ENCODE data around the gene LTBP2.
A peak's percentile ranks its signal among the peaks of the same experiment; 100 is the strongest.

Gene LTBP2

GRCh38 chr14:74612350-74613021, 449 bp upstream of the LTBP2 start:
- peak; percentile 68 for DNase-seq (ENCODE audit: low read depth)

GRCh38 chr14:74610866-74611649, 979 bp downstream of the LTBP2 start:
- no peak for DNase-seq (ENCODE audit: low read depth)

DNA sequence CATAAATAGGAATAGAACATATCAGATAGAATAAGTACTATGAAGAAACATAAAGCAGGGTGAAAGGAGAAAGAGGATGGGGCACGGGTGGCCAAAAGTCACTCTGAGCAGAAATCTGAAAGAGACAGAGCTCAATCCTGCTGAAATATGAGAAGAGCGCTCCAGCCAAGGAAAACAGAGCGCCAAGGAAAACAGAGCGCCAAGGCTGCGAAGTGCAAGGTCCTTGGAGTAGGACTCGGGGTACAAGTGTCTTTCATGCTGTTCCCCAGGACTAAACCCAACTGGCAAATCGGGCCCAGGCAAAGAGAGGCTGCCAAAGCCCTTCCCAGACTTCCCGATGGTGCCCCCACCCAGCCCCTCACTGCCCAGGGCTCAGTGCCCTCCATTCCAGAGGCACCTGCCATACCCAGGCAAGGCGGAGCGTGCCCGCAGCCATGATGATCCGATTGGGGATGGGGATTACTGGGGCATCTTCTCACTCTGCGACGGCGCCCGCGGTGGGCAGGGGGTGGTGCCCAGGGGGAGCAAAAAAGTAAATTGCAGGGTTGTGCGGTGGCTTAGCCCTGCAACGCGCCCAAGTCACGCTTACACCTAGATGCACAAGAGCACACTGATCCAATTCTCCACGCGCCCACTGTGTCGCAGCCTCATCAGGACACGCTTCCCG, 1.7 kb downstream of the LTBP2 start:
- no peak for DNase-seq (ENCODE audit: low read depth)

- DNase-seq (ENCODE audit: low read depth), result no peak
Observed at GRCh38 chr14:74609721-74610120, 2.3 kb downstream of the LTBP2 start.

GRCh38 chr14:74608959-74609611, 3.0 kb downstream of the LTBP2 start:
- peak; percentile 54 for DNase-seq (ENCODE audit: low read depth)

GRCh38 chr14:74606727-74607126, 5.3 kb downstream of the LTBP2 start:
- no peak for DNase-seq (ENCODE audit: low read depth)

DNA sequence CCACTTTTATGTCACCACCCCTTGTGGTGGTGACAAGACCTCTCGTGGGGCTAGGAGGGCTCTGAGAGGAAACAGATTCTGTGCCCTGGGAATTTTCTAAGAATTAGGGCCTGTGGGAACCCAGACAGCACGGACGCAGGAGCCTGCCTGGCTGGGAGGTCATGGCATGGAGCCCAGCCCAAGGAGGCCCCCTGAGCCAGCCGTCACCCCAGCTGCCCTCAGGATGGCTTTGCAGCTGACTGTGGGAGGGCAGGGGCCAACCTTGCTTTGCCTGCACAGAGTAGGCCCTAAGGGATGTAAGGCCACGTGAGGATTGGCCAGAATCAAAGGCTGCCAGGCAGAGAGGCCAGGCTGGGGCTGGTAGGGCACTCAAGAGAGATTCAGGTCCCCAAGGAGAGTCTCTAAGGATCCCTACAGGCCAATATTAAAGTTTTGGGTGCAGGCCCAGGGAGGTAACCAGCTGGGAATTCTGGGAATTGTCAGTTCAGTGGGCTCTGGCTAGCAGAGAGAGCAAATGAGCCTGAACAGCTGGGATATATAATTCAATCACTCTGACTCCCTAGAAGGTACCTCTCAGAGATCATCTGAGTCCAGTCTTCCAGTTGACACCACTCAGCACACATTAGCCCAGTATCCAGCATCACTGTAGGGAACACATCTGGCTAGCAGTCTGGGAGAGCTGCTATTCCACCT, 6.4 kb downstream of the LTBP2 start:
- DNase-seq (ENCODE audit: low read depth), result no peak

- DNase-seq (ENCODE audit: low read depth), result no peak
Observed at GRCh38 chr14:74604911-74605310, 7.1 kb downstream of the LTBP2 start.

- DNase-seq (ENCODE audit: low read depth), result no peak
Observed at GRCh38 chr14:74604157-74604556, 7.9 kb downstream of the LTBP2 start.

GRCh38 chr14:74601982-74602381, 10.1 kb downstream of the LTBP2 start:
- DNase-seq (ENCODE audit: low read depth), result no peak

DNA sequence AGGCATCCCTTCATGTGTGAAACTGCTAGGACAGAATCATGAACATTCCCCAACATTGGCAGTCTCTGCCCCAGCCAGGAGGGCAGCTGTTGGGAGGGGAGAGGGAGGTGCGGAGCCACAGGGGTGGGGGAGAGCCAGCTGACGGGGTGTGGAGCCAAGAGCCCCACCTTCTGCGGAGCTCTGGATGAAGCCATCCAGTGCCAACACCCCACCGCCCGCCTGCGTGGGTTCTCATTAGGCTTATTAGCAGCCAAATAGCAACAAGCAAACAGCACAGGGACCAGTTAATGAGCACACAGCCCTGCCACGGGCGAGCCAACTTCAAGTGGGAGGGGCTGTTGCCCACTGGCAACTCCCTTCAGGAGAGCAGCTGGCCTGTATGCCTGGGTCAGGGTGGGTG, 12.1 kb downstream of the LTBP2 start:
- DNase-seq (ENCODE audit: low read depth), result no peak

GRCh38 chr14:74599321-74599761, 12.7 kb downstream of the LTBP2 start:
- DNase-seq (ENCODE audit: low read depth), result no peak

DNA sequence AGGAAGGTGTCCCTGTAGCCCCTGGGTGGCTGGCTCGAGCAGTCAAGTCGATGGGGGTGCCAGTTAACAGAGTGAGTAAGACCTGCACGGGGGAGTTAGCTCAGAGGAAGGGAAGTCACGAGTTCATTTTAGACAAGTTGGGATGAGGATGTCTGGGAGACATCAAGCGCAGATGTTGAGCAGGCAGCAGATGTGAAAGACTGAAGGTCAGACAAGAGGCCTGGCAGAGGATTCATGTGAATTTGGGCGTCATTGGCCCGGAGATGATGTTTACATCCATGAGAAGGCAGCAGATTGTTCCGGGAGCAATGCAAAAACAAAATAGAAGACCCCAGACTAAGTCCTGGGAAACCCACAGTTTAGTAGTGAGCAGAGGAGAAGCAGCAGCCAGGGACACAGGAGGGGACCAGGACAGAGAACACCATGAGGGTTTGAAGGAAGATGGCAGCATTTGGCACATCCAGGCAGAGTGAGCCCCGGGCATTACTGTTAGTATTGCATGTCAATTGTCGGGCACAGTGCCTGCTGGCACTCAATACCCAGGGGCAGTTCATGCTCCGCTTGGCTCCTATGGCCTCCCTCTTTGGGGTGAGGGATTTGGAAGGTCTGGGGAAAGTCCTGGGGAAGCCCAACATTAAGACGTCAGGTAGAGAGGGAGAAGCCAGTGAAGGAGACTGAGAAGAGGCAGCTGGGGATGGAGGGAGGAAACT, 15.1 kb downstream of the LTBP2 start:
- DNase-seq (ENCODE audit: low read depth), result no peak

DNA sequence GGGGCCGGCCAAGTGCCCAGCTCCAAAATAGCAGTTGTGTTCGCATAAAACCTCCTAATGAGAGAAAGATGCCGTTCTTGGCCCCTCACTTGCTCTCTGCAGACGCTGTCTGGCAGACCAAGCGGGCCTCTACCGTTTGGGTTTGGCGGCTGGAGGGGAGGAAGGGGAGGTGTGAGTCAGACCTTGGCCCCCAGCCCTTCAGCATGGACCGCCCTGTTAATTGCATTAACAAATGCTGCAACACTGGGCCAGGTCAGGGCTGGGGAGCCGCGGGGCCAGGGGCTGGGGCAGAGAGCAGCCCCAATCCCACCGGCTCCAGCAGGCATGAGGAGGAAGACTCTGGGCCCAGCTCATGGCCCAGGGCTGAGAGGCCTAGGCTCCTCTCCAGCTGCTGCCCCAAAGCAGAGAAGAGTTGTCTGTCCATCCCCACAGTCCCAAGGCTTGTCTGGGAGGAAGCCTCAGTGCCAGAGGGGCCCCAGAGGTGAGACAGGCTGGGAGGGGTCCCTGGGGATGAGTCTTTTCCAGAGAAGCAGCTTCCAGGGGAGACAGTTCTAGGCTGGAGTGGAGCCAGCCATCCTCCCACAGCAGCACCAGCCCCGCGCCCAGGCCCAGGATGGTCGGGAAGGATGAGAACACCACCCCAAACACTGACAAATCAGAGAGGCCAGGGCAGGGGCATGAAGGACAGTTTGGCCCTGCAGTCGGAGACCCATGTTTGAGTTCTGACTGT, 16.9 kb downstream of the LTBP2 start:
- DNase-seq (ENCODE audit: low read depth), result no peak

DNA sequence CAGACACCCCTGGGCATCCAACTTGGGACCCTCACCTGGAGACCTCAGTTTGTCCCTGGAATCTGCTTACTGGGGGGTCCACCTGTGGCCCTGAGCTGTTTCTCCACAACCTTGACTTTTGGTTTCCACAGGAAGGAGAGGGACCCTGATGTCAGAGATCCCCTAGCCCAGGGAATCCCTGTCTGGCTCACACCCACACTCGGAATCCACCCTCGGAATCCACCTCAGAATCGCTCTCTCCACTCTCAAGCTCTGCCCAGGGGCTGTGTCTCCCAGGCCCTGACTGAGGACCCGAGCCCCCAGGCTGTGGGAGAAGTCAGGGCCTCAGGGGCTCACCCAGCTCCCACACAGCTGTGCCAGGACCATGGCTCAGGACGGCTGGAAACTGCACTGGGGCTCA, 17.4 kb downstream of the LTBP2 start:
- DNase-seq (ENCODE audit: low read depth), result no peak

DNA sequence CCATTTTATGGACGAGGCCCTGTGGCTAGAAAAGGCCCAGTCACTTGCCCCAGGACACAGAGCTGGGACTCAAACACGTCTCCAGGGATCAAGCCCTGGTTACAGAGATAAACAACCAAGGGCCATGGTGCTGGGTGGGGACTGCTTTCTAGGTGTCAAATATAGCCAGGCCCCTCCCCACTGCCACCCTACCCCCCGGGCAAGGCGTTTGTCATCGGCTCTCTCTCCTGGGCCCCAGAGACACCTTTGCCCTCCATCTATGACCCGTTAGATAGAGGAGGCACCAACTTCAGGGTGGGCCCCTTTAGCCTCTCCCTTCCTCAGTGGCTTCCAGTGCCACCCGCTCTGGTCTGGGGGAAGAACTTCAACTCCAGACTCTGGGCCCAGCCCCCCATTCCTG, 18.0 kb downstream of the LTBP2 start:
- DNase-seq (ENCODE audit: low read depth), result no peak

- DNase-seq (ENCODE audit: low read depth), result no peak
Observed at GRCh38 chr14:74593241-74593953, 18.6 kb downstream of the LTBP2 start.

- no peak for DNase-seq (ENCODE audit: low read depth)
Observed at GRCh38 chr14:74592476-74593201, 19.4 kb downstream of the LTBP2 start.

DNA sequence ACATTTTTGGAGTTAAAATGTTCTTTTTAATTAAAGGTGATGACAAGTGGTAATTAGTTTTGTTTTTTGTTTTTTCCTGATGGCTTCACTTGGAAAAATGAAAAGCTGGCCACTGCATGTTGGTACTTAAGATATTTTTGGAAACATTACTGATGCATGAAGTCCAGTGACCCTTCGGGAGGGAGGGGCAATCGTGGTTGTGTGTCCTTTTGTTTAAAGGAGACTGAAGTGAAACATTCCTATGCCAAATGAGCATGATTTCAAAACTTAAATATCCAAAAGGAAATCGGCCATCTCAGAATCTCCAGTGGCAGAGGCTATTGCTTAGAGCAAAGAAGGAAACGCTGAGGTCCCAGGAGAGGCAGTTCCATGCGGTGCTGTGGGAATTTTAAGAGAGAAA, 20.1 kb downstream of the LTBP2 start:
- no peak for DNase-seq (ENCODE audit: low read depth)
